Lower leg skin (tissue), 3 donors: Measurements from ENCODE around the gene HIBCH.

Source experiments
- POLR2A ChIP-seq, 2 donors: fragments of 450-650 bp; IDR thresholded peaks; one replicate each; pipeline ENCODE4 v1.6.1; 2016 to 2017; ENCODE audit warnings: antibody characterized with exemption in 2 of 2, mild to moderate bottlenecking in 1 of 2, moderate library complexity in 1 of 2
- TF ChIP-seq, protein P1 (sequence below), 3 donors: fragments of 450-650 bp; IDR thresholded peaks; one replicate each; pipeline ENCODE4 v1.5.1; 2016; ENCODE audit warnings: antibody characterized with exemption in 3 of 3, mild to moderate bottlenecking in 3 of 3, moderate library complexity in 2 of 3

DNA sequence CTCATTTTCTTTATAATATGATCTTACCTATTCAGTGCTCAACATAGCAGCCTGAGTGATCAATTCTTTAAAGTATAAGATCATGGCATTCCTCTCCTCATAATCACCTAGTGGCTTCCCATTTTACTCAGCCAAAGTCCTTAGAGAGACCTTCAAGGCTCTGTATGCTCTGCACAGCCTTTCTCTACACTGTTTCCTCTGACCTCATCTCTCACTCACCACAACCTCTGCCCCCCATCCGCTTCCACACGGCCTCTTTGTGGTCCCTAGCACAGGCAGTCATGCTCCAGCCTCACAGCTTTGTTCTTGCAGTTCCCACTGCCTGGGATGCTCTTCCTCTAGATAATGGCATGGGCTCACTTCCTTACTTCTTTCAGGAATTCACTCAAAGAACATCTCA is 109.2 kb downstream of the HIBCH start:
- TF ChIP-seq, protein P1, sequence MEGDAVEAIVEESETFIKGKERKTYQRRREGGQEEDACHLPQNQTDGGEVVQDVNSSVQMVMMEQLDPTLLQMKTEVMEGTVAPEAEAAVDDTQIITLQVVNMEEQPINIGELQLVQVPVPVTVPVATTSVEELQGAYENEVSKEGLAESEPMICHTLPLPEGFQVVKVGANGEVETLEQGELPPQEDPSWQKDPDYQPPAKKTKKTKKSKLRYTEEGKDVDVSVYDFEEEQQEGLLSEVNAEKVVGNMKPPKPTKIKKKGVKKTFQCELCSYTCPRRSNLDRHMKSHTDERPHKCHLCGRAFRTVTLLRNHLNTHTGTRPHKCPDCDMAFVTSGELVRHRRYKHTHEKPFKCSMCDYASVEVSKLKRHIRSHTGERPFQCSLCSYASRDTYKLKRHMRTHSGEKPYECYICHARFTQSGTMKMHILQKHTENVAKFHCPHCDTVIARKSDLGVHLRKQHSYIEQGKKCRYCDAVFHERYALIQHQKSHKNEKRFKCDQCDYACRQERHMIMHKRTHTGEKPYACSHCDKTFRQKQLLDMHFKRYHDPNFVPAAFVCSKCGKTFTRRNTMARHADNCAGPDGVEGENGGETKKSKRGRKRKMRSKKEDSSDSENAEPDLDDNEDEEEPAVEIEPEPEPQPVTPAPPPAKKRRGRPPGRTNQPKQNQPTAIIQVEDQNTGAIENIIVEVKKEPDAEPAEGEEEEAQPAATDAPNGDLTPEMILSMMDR (IDR thresholded peaks at IDR 0.05), result no peak
- no peak for TF ChIP-seq POLR2A (IDR thresholded peaks at IDR 0.05)
